ENCODE results near the gene ATXN7L1. TPM values are rescaled to one million over a fixed set of nuclear protein-coding genes. Genes with fewer than 3 reads are reported as not detected.

The ATXN7L1 gene
- polyA plus RNA-seq, 1 experiment = 5.5 TPM

GRCh38 chr7:105909742-105910141 is 33.3 kb upstream of the ATXN7L1 start:
- no peak for TF ChIP-seq CTCF (IDR thresholded peaks at IDR 0.05; ENCODE audit: low read depth, low read length)
- ChIA-PET POLR2A (no interaction called here), CTCF (no interaction called here)
- H3K27me3 ChIP-seq (ENCODE audit: control insufficient read depth, insufficient read depth, low read length) = no peaks in the 10 kb centered on the region
- no peak overlapping the region for H3K27ac ChIP-seq (ENCODE audit: low read depth, low read length)
- peaks cover 5% of the 10 kb centered on the region; the same call in 1 of the 2 replicates for H3K9me3 ChIP-seq (ENCODE audit: control insufficient read depth, insufficient read depth, low read length)
- H3K4me3 ChIP-seq (ENCODE audit: low read depth, low read length) = no peak overlapping the region
- DNase-seq (ENCODE audit: low read depth, low spot score) = no peak

GRCh38 chr7:105907129-105907846 is 30.9 kb upstream of the ATXN7L1 start:
- Histone ChIP-seq H3K27me3 (ENCODE audit: control insufficient read depth, insufficient read depth, low read length) (no peaks in the 10 kb centered on the region), H3K9me3 (ENCODE audit: control insufficient read depth, insufficient read depth, low read length) (peaks cover 5% of the 10 kb centered on the region; the same call in 1 of the 2 replicates), H3K27ac (ENCODE audit: low read depth, low read length) (no peak overlapping the region), H3K4me3 (ENCODE audit: low read depth, low read length) (no peak overlapping the region)
- ChIA-PET POLR2A (no interaction called here), CTCF (no interaction called here)
- DNase-seq (ENCODE audit: low read depth, low spot score) = no peak
- no peak for TF ChIP-seq CTCF (IDR thresholded peaks at IDR 0.05; ENCODE audit: low read depth, low read length)

GRCh38 chr7:105906695-105907094 is 30.3 kb upstream of the ATXN7L1 start:
- Histone ChIP-seq H3K9me3 (ENCODE audit: control insufficient read depth, insufficient read depth, low read length) (peaks cover 5% of the 10 kb centered on the region; the same call in 1 of the 2 replicates), H3K27ac (ENCODE audit: low read depth, low read length) (no peak overlapping the region), H3K27me3 (ENCODE audit: control insufficient read depth, insufficient read depth, low read length) (no peaks in the 10 kb centered on the region), H3K4me3 (ENCODE audit: low read depth, low read length) (no peak overlapping the region)
- no peak for DNase-seq (ENCODE audit: low read depth, low spot score)
- TF ChIP-seq CTCF (IDR thresholded peaks at IDR 0.05; ENCODE audit: low read depth, low read length) = no peak
- POLR2A ChIA-PET = no interaction called here
- CTCF ChIA-PET = no interaction called here

- Histone ChIP-seq H3K4me3 (ENCODE audit: low read depth, low read length) (no peak overlapping the region), H3K27me3 (ENCODE audit: control insufficient read depth, insufficient read depth, low read length) (no peaks in the 10 kb centered on the region), H3K27ac (ENCODE audit: low read depth, low read length) (no peak overlapping the region), H3K9me3 (ENCODE audit: control insufficient read depth, insufficient read depth, low read length) (peaks cover 5% of the 10 kb centered on the region; the same call in 1 of the 2 replicates)
- no peak for TF ChIP-seq CTCF (IDR thresholded peaks at IDR 0.05; ENCODE audit: low read depth, low read length)
- CTCF ChIA-PET = no interaction called here
- POLR2A ChIA-PET = no interaction called here
- no peak for DNase-seq (ENCODE audit: low read depth, low spot score)
These were observed 29.6 kb upstream of the ATXN7L1 start for GRCh38 chr7:105905910-105906568.

GRCh38 chr7:105905209-105905909 is 29.0 kb upstream of the ATXN7L1 start:
- Histone ChIP-seq H3K27ac (ENCODE audit: low read depth, low read length) (no peak overlapping the region), H3K27me3 (ENCODE audit: control insufficient read depth, insufficient read depth, low read length) (no peaks in the 10 kb centered on the region), H3K9me3 (ENCODE audit: control insufficient read depth, insufficient read depth, low read length) (no peaks in the 10 kb centered on the region), H3K4me3 (ENCODE audit: low read depth, low read length) (no peak overlapping the region)
- no peak for TF ChIP-seq CTCF (IDR thresholded peaks at IDR 0.05; ENCODE audit: low read depth, low read length)
- POLR2A ChIA-PET = interaction anchor here (0.6 to 0.7 kb wide), 2 partner anchors 16 to 24 kb away, joined by 3 to 8 read pairs; no protein-coding TSS in a partner anchor
- CTCF ChIA-PET = no interaction called here
- DNase-seq (ENCODE audit: low read depth, low spot score) = no peak
